Activated CD8-positive, alpha-beta memory T cell treated with anti-CD3 and anti-CD28 coated beads, Interleukin-2, amount 50 U/mL, for 24 hours (primary cell): ENCODE results near the gene CLDN6.
"Not testable (repeated sequence)": the region's sequence is repeated elsewhere in the genome, so short reads cannot be mapped to it uniquely, and the experiment has no call there.

ENCODE experiments used
- DNase-seq: peaks from one replicate; pipeline ENCODE4 v3.0.0-alpha.2; 2020; ENCODE audit errors: extremely low read depth

The CLDN6 gene, protein sequence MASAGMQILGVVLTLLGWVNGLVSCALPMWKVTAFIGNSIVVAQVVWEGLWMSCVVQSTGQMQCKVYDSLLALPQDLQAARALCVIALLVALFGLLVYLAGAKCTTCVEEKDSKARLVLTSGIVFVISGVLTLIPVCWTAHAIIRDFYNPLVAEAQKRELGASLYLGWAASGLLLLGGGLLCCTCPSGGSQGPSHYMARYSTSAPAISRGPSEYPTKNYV

DNA sequence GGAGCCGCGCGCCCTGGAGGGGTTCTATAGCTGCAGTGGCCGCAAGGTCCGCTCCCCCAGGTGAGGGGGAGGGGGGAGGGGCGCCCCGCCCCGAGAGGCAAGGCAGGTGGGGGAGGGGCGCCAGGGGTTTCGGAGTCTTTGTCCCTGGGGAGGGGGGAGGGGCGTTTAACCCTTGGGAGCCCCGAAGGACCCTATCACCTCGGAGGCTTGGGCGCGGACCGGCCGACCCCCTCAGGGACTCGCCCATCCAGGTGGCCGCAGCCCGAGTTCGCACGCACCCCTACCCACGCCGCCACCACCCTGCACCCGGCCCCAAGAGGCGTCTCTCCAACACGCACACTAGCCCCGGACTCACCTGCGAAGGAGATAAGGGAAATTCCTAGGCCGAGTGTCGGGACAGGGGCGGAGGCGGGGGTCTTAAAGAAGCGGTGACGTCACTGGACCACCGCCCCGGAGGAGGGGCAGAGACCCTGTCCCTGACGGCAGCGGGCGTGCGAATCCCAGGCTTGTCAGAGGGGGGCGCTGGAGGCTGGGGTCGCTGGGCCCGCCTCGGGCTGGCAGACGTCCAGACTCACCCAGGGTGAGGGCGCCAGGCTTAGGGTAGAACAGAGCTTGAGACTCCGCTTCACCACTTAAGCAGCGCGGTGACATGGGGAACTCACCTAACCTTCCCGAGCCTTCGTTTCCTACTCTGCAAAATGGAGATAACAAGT is at the start of gene CLDN6:
Gene CLDN6, minus strand, starts transcription at position 390 of the 713 bp plus-strand sequence. CDS start 2,162 bp downstream, outside the sequence.
- DNase-seq = no peak

DNA sequence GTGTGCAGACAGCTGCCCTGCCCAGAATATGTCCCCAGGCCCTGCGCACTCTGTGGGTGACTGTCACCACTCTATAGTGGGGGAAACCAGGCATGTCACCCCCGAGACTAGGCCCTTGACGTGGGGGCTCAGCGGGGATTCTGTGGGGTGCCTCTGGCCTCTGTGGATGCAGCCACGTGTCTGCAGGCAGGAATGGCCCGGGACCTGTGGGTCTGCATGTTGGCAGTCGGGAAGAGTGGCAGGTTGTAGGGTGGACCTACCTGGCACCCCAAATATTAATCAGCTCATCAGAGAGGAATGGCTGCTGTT is 48.4 kb upstream of the CLDN6 start:
- DNase-seq = no peak

DNA sequence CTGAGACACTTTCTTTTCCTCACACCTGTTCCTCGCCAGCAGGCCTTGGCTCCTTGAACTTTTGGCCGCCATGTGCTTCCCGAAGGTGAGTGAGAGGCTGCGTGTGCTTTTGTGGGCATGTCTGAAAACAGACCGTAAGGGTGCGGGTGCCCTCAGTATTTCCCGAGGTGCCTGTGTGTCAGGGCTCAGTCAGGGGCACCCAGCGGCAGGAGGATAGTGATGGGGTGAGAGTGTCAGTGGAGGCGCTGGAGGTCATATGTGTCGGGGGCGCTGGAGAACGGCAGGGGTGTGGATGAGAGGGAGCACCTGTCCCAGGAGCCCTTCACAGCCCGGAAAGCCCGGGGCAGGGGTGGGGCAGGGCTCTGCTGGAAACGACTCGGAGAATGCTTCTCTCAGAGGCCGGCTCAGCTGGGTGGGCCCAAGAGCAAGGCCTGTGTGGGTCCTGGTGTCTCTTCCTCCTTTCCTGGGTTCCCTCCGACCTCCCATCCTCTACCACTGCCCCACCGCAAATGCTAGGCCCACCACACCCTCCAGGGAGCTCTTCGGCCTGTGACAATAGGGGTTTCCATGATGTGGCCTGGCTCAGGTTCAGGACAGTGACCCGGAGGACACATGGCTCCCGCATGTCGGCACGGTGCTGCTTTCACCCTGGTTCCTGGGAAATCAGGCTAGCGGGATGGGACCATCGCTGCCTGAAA is 47.9 kb upstream of the CLDN6 start:
- DNase-seq = no peak

DNA sequence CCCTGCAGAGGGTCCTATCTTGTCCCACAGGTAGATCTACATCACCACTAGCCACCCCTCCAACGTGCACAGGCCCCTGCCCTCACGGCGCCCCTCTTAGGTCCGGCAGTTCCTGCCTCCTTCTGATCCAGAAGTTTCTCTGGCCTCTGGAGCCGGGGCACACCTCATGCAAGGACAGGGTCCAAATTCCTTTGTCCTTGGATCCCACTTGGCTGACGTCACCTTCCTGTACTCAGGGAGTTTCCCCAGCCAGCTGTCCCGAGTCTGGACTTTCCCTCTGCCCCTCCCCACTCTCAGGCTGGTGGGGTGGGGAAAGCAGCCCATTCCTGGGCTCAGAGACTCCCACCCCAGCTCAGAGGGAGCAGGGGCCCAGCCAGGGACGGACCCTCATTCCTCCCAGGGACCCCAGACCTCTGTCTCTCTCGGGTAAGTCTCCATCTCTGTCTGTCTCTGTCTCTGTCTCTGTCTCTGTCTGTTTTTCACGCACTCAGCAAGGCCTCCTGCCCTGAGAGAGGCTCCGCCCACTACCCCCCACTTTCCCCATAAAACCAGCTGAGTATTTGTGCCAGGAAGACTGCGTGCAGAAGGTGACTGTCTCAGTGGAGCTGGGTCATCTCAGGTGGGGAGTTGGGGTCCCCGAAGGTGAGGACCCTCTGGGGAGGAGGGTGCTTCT is 47.2 kb upstream of the CLDN6 start, which contains the start of gene IL32:
Gene IL32, plus strand, starts transcription at position 572 of the 673 bp plus-strand sequence. CDS start 172 bp downstream, outside the sequence.
- no peak for DNase-seq

DNA sequence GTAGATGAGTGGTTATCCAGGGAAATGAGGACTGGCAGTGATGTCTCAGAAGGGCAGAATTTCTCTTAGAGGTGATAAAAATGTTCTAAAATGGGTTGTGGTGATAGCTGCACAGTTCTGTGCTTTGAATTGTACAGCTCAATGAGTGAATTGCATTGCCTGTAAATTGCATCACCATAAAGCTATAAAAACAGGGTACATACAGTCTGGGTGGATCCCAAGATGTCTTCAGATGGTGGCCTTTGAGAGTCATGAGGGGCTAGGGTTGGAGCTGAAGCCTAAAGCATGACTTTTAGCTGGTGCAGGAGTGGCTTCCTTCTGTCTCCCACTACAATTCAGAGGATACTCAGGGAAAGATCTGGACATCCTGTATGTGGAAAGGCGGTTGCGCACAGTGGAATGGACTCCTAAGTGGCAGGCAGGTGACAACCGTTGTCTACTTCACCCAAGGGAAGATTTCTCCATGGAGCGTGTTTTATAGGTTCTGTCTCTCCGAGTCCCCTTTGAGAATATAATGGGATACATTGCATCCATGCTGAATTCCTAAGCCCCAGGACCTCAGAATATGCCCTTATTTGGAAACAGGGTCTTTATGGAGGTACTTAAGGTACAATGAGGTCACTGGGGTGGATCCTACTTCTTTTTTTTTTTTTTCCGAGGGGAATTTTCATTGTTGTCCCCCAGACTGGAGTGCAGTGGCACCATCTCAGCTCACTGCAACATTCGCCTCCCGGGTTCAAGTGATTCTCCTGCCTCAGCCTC is 45.8 kb upstream of the CLDN6 start:
- DNase-seq = no peak

DNA sequence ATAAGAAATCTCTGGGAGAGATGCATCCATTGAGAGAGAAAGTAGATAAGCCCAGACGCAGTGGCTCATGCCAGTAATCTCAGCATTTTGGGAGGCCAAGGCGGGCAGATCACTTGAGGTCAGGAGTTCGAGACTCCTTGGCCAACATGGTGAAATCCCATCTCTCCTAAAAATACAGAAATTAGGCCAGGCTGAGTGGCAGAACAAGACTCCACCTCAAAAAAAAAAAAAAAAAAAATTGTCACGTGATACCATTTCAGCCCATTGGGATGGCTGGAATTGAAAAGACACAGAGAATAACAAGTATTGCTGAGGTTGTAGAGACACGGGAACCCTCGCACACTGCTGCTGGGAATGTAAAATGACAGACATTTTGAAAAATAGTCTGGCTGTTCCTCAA is 44.6 kb upstream of the CLDN6 start:
- no peak for DNase-seq

DNA sequence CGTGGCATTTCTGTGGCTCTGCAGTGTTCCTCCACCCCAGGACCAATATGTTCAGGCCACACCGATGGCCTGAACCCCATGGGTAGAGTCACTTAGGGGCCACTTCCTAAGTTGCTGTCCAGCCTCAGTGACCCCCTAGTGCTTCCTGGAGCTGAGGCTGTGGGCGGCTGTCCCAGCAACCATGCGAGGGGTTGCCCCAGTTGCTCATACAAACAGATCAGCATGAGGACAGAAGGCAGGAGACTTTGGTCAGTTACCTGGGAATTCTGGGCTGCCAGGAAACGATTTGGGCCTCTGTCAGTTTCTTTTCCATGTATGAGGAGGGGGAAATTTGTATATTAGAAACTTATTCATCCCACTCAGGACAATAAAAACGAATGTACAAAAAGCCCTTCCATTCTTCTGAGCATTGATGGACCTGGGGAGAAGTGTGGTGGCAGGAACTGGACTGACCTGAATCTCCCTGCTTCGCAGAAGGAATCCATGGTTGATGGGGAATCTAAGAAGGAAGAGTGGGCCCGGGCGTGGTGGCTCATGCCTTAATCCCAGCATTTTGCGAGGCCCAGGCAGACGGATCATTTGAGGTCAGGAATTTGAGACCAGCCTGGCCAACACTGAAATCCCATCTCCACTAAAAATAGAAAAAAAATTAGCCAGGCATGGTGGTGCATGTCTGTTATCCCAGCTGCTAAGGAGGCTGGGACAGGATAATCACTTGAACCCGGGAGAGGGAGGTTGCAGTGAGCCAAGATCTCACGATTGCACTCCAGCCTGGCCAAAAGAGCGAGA is 42.5 kb upstream of the CLDN6 start:
- DNase-seq = no peak

DNA sequence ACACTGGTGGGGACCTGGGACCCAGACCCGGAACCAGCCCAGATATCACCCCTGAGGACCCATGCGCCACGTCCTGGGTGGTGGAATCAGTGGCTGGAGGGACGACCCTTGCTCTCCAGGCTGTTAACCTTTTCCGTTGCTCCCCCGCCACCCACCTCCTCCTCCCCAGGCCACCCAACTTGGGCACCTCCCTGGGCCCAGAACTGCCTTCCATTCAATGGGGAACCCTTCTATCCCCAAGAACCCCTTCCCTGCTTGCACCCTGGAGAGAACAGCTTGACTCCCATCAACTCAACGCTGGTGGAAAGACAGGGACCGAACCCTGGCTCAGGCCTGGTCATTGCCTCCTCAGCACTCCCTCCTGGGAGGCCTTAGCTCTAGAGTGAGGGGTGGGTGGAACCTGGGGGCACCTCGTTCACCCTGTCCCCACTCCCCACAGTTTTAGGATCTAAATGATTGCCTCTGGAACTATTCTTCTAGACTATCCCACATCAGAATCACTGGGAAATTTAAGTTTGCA is 41.8 kb upstream of the CLDN6 start:
- no peak for DNase-seq

DNA sequence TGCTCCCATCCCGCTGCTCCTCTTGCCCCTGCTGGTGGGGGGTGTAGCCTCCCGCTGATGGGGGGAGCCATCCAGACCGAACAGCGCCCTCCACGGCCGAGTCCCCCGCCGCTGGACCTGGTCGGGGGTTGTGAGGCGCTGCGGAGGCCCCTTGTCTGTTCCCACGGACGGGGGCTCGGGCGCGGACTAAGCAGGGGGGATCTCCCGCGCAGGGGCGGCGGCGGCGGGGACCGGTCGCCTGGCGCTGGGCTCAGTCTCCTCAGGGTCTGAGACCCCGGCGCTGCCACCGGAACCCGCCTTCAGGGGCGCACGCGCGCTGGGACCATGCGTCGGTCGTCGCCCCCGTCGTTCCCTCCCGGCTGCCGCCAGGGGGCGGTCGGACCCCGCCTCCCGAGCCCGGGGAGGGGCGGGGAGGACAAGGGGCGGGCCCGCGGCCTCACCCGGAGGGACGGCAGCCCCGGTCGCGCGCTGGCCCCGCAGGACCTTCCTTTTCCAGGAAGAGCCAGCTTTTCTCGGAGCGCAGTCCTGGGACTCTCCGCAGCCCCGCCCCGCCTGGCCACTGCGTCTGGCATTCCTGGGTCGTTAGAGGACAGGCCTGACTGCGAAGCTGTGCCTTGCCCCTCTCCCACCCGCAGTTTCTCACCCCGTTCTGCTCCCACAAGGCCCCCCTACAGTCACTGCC is 41.2 kb upstream of the CLDN6 start:
- DNase-seq = peak; percentile 49

DNA sequence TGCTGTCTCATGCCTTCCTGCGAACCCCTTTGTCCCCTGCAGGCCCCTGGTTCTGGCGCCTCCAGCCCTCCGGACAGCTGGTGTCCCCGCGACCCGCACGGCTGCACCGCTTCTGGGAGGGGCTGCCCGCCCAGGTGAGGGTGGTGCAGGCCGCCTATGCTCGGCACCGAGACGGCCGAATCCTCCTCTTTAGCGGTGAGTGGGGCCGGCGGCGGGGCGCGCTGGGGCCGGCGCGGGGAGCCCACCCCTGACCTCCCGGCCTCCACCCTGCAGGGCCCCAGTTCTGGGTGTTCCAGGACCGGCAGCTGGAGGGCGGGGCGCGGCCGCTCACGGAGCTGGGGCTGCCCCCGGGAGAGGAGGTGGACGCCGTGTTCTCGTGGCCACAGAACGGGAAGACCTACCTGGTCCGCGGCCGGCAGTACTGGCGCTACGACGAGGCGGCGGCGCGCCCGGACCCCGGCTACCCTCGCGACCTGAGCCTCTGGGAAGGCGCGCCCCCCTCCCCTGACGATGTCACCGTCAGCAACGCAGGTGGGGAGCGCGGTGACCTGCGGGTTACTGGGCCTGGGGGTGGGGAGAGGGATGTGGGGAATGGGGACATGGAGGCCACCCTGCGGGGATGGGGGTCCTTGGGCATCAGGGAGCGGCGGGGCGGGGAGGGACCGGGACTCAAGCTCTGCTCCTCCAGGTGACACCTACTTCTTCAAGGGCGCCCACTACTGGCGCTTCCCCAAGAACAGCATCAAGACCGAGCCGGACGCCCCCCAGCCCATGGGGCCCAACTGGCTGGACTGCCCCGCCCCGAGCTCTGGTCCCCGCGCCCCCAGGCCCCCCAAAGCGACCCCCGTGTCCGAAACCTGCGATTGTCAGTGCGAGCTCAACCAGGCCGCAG is 40.4 kb upstream of the CLDN6 start:
- no peak for DNase-seq

DNA sequence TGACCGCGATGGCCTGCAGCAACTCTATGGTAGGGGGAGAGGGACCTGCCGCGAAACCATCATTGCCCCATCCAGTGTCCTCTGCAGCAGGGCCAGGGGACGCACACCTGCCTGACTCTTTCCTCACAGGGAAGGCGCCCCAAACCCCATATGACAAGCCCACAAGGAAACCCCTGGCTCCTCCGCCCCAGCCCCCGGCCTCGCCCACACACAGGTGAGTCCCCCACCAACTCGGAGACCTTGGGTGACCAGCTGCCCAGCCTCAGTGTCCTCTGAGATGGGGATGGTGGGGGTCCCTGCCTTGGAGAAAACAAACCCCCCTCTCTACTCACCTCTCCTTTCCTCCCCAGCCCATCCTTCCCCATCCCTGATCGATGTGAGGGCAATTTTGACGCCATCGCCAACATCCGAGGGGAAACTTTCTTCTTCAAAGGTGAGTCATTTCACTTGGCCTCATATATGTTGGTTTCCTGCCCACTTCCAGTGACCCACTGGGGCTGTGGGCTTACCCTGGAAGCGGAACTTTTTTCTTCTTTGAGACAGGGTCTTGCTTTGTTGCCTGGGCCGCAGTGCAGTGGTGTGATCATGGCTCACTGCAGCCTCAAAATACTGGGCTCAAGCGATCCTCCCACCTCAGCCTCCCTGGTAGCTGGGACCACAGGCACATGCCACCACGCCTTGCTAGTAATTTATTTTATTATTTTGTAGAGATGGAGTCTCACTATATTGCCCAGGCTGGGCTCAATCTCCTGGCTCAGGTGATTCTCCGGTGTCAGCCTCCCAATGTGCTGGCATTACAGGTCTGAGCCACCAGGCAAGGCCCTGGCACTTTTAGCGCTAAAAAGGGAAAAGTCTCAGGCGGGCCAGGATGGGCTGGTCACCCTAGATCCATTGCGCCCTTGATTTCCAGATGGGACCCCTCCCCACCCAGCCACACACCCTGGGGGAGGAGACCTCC is 39.5 kb upstream of the CLDN6 start:
- DNase-seq = no peak

DNA sequence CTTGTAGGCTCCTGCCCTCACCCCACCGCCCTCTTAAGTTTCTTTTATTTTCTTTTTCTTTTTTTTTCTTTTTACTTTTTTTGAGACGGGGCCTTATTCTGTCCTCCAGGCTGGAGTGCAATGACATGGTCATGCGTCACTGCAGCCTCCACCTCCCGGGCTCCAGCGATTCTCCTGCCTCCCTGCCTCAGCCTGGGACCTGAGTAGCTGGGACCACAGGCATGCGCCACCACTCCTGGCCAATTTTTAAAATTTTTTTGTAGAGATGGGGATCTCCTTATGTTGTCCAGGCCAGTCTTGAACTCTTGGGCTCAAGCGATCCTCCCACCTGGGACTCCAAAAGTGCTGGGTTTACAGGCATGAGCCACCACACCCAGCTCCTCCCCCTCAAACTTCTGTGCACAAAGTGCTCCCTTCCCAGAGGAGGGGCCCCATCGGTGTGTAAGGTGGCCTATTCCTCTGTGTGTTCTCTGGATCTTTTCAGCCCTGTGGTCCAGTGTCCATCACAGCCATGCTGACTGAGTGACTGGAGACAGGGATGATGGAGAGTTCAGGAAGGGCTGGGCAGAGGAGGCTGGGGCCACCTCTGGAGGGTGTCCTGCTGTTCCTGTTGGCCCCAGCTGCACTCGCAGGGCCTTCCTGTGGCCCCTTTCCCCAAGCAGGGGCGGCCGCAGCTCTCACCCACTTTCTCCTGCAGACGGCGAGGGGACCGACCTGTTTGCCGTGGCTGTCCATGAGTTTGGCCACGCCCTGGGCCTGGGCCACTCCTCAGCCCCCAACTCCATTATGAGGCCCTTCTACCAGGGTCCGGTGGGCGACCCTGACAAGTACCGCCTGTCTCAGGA is 38.6 kb upstream of the CLDN6 start:
- no peak for DNase-seq

DNA sequence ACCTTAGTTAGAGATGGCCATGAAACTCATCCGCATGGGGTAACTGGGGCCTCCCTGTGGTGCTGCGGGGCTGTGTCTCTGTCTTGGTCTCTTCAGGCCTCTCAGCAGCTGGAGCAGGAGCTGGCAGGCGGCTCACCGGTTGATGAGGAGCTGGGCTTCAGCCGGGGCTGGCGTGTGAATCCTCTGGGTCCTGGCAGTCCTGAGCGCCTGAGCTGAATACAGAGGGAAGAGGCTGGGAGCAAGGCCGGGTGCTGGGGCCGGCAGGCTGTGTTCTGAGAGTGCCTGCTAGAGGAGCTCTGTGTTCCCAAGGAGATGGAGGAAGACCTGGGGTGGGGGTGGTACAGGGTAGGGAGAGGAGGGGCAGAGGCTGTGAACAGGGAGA is 37.7 kb upstream of the CLDN6 start:
- DNase-seq = not testable (repeated sequence)

DNA sequence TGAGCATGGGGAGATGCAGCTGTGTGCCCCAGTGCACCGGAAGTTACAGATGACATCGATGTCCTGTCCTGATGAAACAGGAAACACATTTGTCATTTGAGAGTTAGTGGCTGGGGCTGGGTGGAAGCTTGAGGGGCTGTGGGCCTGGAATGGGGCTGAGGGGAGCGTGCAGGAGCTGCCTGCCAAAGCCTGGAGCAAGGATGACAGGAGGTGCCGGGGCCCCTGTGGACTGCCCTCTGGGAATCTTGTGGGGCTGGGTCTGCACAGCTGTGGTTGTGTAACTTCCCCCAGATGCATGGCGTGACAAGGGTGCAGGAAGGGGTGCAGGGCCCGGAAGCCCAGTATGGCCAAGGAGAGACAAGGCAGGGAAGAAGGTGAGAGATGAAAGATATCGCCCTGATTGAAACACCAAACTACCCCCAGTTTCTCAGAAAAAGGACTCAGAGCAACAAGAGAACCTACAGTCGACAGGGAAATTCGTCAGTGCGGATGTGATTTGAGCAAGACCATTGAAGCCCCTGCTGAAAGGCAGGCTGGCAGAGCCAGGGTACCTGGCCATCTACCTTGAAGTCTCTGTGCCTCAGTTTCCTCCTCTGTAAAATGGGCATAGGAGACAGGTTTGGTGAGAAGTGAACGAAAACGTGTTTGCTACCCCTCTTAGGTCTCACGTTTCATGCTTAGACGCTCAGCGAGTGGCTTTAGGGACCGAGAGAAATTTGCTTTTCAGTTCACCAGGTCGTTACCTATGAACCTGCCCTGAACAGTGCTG is 37.2 kb upstream of the CLDN6 start:
- no peak for DNase-seq

DNA sequence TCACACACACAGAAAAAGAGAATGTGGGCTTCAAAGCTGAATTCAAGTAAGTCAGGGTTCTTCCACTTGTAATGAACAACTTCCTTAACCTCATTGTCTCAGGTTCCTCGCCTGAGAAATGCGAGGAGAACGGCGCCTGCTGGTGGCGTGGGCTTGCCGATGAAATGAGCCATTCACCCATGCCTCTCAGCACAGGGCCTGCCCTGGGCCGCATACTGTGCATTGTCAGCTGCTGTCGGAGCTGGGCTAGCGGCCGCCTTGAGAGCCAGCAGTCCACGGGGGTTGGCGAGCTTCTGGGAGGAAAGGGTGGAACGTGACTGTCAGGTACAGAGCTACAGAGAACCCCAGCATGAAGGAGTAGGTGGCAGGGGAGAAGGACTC is 35.3 kb upstream of the CLDN6 start:
- DNase-seq = not testable (repeated sequence)
